IPS-18c (cell line): ENCODE data around the gene SKIC3.

Source experiments
- H3K4me3 ChIP-seq: 2 replicates; pipeline ENCODE4 v1.7.0; 2013; ENCODE audit warnings: low read depth, mild to moderate bottlenecking, low read length, moderate library complexity; ENCODE audit not compliant: insufficient read depth
- H3K9me3 ChIP-seq: one replicate; pipeline ENCODE4 v1.6.1; 2013; ENCODE audit warnings: mild to moderate bottlenecking, low read length, moderate library complexity; ENCODE audit not compliant: control insufficient read depth, insufficient read depth

Gene SKIC3

GRCh38 chr5:95554647-95555548 is at the start of gene SKIC3, which contains the start of gene ARSK:
TSS of gene SKIC3 (minus strand) at chr5:95554977. CDS start at chr5:95547150, 7,827 bp downstream.
TSS of gene ARSK (plus strand) at chr5:95555101. CDS start at chr5:95555279, 178 bp downstream.
- H3K4me3 ChIP-seq = peak within 1 kb of the TSS; percentile 87
- no peaks in the 10 kb centered on the region for H3K9me3 ChIP-seq

GRCh38 chr5:95600557-95600956 is 45.8 kb upstream of the SKIC3 start:
- H3K4me3 ChIP-seq = no peak overlapping the region
- H3K9me3 ChIP-seq = no peaks in the 10 kb centered on the region

- H3K9me3 ChIP-seq = no peaks in the 10 kb centered on the region
- H3K4me3 ChIP-seq = no peak overlapping the region
Measured at GRCh38 chr5:95599252-95599651, 44.5 kb upstream of the SKIC3 start.

- Histone ChIP-seq H3K4me3 (no peak overlapping the region), H3K9me3 (no peaks in the 10 kb centered on the region)
Measured at GRCh38 chr5:95595289-95595931, 40.6 kb upstream of the SKIC3 start.

- no peak overlapping the region for H3K4me3 ChIP-seq
- no peaks in the 10 kb centered on the region for H3K9me3 ChIP-seq
Measured at GRCh38 chr5:95591490-95591901, 36.7 kb upstream of the SKIC3 start.

GRCh38 chr5:95590880-95591279 is 36.1 kb upstream of the SKIC3 start:
- Histone ChIP-seq H3K4me3 (no peak overlapping the region), H3K9me3 (no peaks in the 10 kb centered on the region)

- Histone ChIP-seq H3K4me3 (no peak overlapping the region), H3K9me3 (no peaks in the 10 kb centered on the region)
Measured at GRCh38 chr5:95583992-95584391, 29.2 kb upstream of the SKIC3 start.

- Histone ChIP-seq H3K4me3 (no peak overlapping the region), H3K9me3 (no peaks in the 10 kb centered on the region)
Measured at GRCh38 chr5:95581576-95581975, 26.8 kb upstream of the SKIC3 start.

- H3K4me3 ChIP-seq = no peak overlapping the region
- no peaks in the 10 kb centered on the region for H3K9me3 ChIP-seq
Measured at GRCh38 chr5:95572016-95572415, 17.2 kb upstream of the SKIC3 start.

GRCh38 chr5:95565280-95565920 is 10.6 kb upstream of the SKIC3 start:
- Histone ChIP-seq H3K9me3 (no peaks in the 10 kb centered on the region), H3K4me3 (no peak overlapping the region)

- no peak overlapping the region for H3K4me3 ChIP-seq
Measured at GRCh38 chr5:95564450-95564849, 9.7 kb upstream of the SKIC3 start.

GRCh38 chr5:95563367-95563766 is 8.6 kb upstream of the SKIC3 start:
- no peaks in the 10 kb centered on the region for H3K9me3 ChIP-seq
- H3K4me3 ChIP-seq = no peak overlapping the region

More at GRCh38 chr5:95564450-95564849, 9.7 kb upstream of the SKIC3 start:
- H3K9me3 ChIP-seq = no peaks in the 10 kb centered on the region

GRCh38 chr5:95562282-95562681 is 7.5 kb upstream of the SKIC3 start:
- no peak overlapping the region for H3K4me3 ChIP-seq
- H3K9me3 ChIP-seq = no peaks in the 10 kb centered on the region

GRCh38 chr5:95557841-95558240 is 3.1 kb upstream of the SKIC3 start:
- H3K9me3 ChIP-seq = no peaks in the 10 kb centered on the region
- no peak overlapping the region for H3K4me3 ChIP-seq

GRCh38 chr5:95555553-95555952 is 776 bp upstream of the SKIC3 start:
- H3K9me3 ChIP-seq = no peaks in the 10 kb centered on the region
- H3K4me3 ChIP-seq = peak overlapping the region; percentile 87

- H3K4me3 ChIP-seq = peak overlapping the region; percentile 87
- no peaks in the 10 kb centered on the region for H3K9me3 ChIP-seq
Measured at GRCh38 chr5:95554331-95554646, 488 bp downstream of the SKIC3 start.

GRCh38 chr5:95549030-95549429 is 5.7 kb downstream of the SKIC3 start:
- H3K4me3 ChIP-seq = no peak overlapping the region
- H3K9me3 ChIP-seq = no peaks in the 10 kb centered on the region
